Naive thymus-derived CD4-positive, alpha-beta T cell (primary cell): ENCODE data around the gene RAPGEF4. TPM values are rescaled to one million over a fixed set of nuclear protein-coding genes. Genes with fewer than 3 reads are reported as not detected.

Source experiments
- ATAC-seq: fragments of 150-1000 bp; cut with Tn5 transposase; 2 replicates; pipeline ENCODE4 v1.10.0; 2021; ENCODE audit warnings: mild to moderate bottlenecking, moderate library complexity
- CTCF ChIA-PET: fragments of 350-600 bp; sonication (Branson Sonifier 250); formaldehyde crosslinking; loops from one replicate; lab custom pipeline; 2021; ENCODE audit warnings: antibody characterized with exemption; lab: Charles Lee
- POLR2A ChIA-PET: fragments of 350-600 bp; sonication (Branson Sonifier 250); formaldehyde crosslinking; loops from one replicate; lab custom pipeline; 2021; ENCODE audit warnings: antibody characterized with exemption, inconsistent platforms; lab: Charles Lee
- DNase-seq, 9 donors: peaks; one replicate each; pipeline versions ENCODE4 v3.0.0 to v3.0.0-alpha.2; 2020 to 2022; ENCODE audit warnings: mixed read lengths in 1 of 9
- H3K27ac ChIP-seq: one replicate; pipeline ENCODE4 v1.7.0; 2013; ENCODE audit warnings: mild to moderate bottlenecking, low read depth, low read length, moderate library complexity
- H3K27me3 ChIP-seq, 2 donors: one replicate each; pipeline ENCODE4 v1.7.0; 2013; ENCODE audit warnings: low read length in 2 of 2, mild to moderate bottlenecking in 2 of 2, moderate library complexity in 2 of 2; ENCODE audit not compliant: control insufficient read depth in 2 of 2, insufficient read depth in 2 of 2
- H3K36me3 ChIP-seq, 3 experiments: 1 replicate in 2 of 3; 2 replicates in 1 of 3; pipeline ENCODE4 v1.7.0; 2013; ENCODE audit warnings: low read length in 3 of 3, mild to moderate bottlenecking in 3 of 3, moderate library complexity in 1 of 3; ENCODE audit not compliant: insufficient read depth in 3 of 3, control insufficient read depth in 2 of 3
- H3K4me1 ChIP-seq, 2 donors: one replicate each; pipeline ENCODE4 v1.7.0; 2013; ENCODE audit warnings: low read length in 2 of 2, mild to moderate bottlenecking in 2 of 2, moderate library complexity in 1 of 2; ENCODE audit not compliant: control insufficient read depth in 2 of 2, insufficient read depth in 2 of 2
- H3K4me3 ChIP-seq: 2 replicates; pipeline ENCODE4 v1.7.0; 2013; ENCODE audit warnings: mild to moderate bottlenecking, low read length
- H3K9me3 ChIP-seq, 3 experiments: 1 replicate in 2 of 3; 2 replicates in 1 of 3; pipeline ENCODE4 v1.7.0; 2013; ENCODE audit warnings: low read length in 3 of 3; ENCODE audit not compliant: control insufficient read depth in 2 of 3
- H3K27ac Mint-ChIP-seq, 9 donors: one replicate each; pipeline ENCODE4 v1.8.0; 2020 to 2022; ENCODE audit warnings: mixed read lengths in 9 of 9, mild to moderate bottlenecking in 8 of 9, moderate library complexity in 5 of 9, inconsistent platforms in 2 of 9
- H3K27me3 Mint-ChIP-seq, 5 donors: one replicate each; pipeline ENCODE4 v1.8.0; 2021 to 2022; ENCODE audit warnings: mixed read lengths in 5 of 5, mild to moderate bottlenecking in 1 of 5
- H3K36me3 Mint-ChIP-seq, 5 donors: one replicate each; pipeline ENCODE4 v1.8.0; 2020 to 2022; ENCODE audit warnings: mixed read lengths in 5 of 5, mild to moderate bottlenecking in 3 of 5, inconsistent platforms in 1 of 5
- H3K4me1 Mint-ChIP-seq, 7 donors: one replicate each; pipeline ENCODE4 v1.8.0; 2020 to 2022; ENCODE audit warnings: mixed read lengths in 7 of 7, mild to moderate bottlenecking in 3 of 7, inconsistent platforms in 1 of 7
- H3K4me3 Mint-ChIP-seq, 10 donors: one replicate each; pipeline ENCODE4 v1.8.0; 2020 to 2022; ENCODE audit warnings: mild to moderate bottlenecking in 10 of 10, mixed read lengths in 10 of 10, moderate library complexity in 6 of 10, inconsistent platforms in 2 of 10
- H3K9me3 Mint-ChIP-seq, 11 donors: one replicate each; pipeline ENCODE4 v1.8.0; 2020 to 2022; ENCODE audit warnings: mixed read lengths in 11 of 11, mild to moderate bottlenecking in 4 of 11, inconsistent platforms in 1 of 11, moderate library complexity in 1 of 11
- intact Hi-C, 2 donors: fragments of 100-400 bp; cut with micrococcal nuclease; formaldehyde crosslinking; loops; one replicate each; pipeline ENCODE4 v1.15.1; 2023
- polyA plus RNA-seq, 2 donors: library from polyadenylated mRNA; unstranded; fragments of 300-500 nt; fragmentation: Illumina TruSeq; gene quantifications; one replicate each; pipeline ENCODE4 v1.2.3, GENCODE V29; 2021
- total RNA-seq, 6 experiments: library from RNA in 5 of 6; stranded (reverse) in 5 of 6; gene quantifications; 1 replicate in 5 of 6; 2 replicates in 1 of 6; pipeline ENCODE4 v1.2.3 and lab custom pipeline; 2021 to 2026

Gene RAPGEF4
- total and polyA plus RNA-seq, 7 experiments from 2014 or later: 0.39 to 2.5 (median 1.4) TPM; not detected in 2

GRCh38 chr2:172914341-172915008, 178.8 kb downstream of the RAPGEF4 start:
- intact Hi-C loops: loop anchor here in 1 of 2 donors (5.0 kb wide), 1 partner anchor 47 kb away; no protein-coding TSS in a partner anchor
- Histone ChIP-seq H3K27ac (no peak overlapping the region), H3K4me1 (no peaks in the 10 kb centered on the region), H3K4me3 (no peak overlapping the region), H3K27me3 (no peaks in the 10 kb centered on the region), H3K9me3 (no peaks in the 10 kb centered on the region), H3K36me3 (no peaks in the 10 kb centered on the region)
- Mint-ChIP-seq H3K36me3 (no peaks in the 10 kb centered on the region), H3K27ac (peak overlapping the region in 1 of 9 donors; percentile 12), H3K27me3 (peaks cover 0 to 15% (median 1%) of the 10 kb centered on the region in 5 donors), H3K9me3 (no peaks in the 10 kb centered on the region), H3K4me3 (no peak overlapping the region), H3K4me1 (peaks cover 0 to 44% (median 26%) of the 10 kb centered on the region in 7 donors)
- POLR2A ChIA-PET: no interaction called here
- ATAC-seq: no peak
- DNase-seq: no peak
- CTCF ChIA-PET: no interaction called here

- Histone ChIP-seq H3K4me3 (no peak overlapping the region), H3K4me1 (no peaks in the 10 kb centered on the region), H3K27ac (no peak overlapping the region), H3K9me3 (no peaks in the 10 kb centered on the region), H3K36me3 (no peaks in the 10 kb centered on the region), H3K27me3 (no peaks in the 10 kb centered on the region)
- no peaks in the 10 kb centered on the region for H3K36me3 Mint-ChIP-seq
- no peak overlapping the region for H3K4me3 Mint-ChIP-seq
- ATAC-seq: no peak
- H3K9me3 Mint-ChIP-seq: no peaks in the 10 kb centered on the region
- POLR2A ChIA-PET: no interaction called here
- H3K27ac Mint-ChIP-seq: no peak overlapping the region
- H3K4me1 Mint-ChIP-seq: peaks cover 0 to 24% (median 18%) of the 10 kb centered on the region in 7 donors
- H3K27me3 Mint-ChIP-seq: peaks cover 0 to 20% (median 6%) of the 10 kb centered on the region in 5 donors
- no peak for DNase-seq
- CTCF ChIA-PET: interaction anchor here (1.8 kb wide), 1 partner anchor 14 kb away, joined by 5 read pairs; no protein-coding TSS in a partner anchor
- intact Hi-C loops: no loop called here
These were observed 182.1 kb downstream of the RAPGEF4 start for GRCh38 chr2:172917716-172918115.

DNA sequence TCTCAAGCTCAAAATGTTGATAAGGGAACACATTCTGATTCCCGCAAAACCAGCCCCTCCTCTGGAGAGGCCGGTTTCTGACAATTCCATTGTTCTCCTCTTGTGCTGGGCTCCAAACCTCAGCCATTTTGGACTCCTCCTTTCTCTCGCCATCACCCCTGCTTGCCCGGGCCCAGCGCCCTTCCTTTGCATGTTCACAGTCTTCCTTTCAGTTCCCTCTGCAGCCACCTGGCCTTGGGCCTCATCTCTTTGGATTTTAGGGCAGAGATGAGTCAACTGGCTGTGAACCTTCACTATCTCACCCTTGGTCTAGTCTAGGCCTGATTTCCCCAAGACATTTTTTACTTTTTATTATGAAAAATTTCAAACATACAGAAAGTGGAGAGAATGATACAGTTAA, 184.1 kb downstream of the RAPGEF4 start:
- ATAC-seq (no peak), DNase-seq (no peak)
- no peaks in the 10 kb centered on the region for H3K9me3 Mint-ChIP-seq
- POLR2A ChIA-PET: no interaction called here
- H3K27me3 ChIP-seq: no peaks in the 10 kb centered on the region
- H3K4me1 Mint-ChIP-seq: peaks cover 0 to 11% (median under 1%) of the 10 kb centered on the region in 7 donors
- no peak overlapping the region for H3K27ac Mint-ChIP-seq
- H3K4me3 ChIP-seq: no peak overlapping the region
- no peak overlapping the region for H3K4me3 Mint-ChIP-seq
- H3K4me1 ChIP-seq: no peaks in the 10 kb centered on the region
- no peaks in the 10 kb centered on the region for H3K9me3 ChIP-seq
- intact Hi-C loops: no loop called here
- no peak overlapping the region for H3K27ac ChIP-seq
- H3K27me3 Mint-ChIP-seq: peaks cover 0 to 15% (median 7%) of the 10 kb centered on the region in 5 donors
- H3K36me3 Mint-ChIP-seq: no peaks in the 10 kb centered on the region
- H3K36me3 ChIP-seq: no peaks in the 10 kb centered on the region
- CTCF ChIA-PET: no interaction called here

- Mint-ChIP-seq H3K27me3 (peaks cover 4 to 18% (median 10%) of the 10 kb centered on the region in 5 donors), H3K4me1 (peaks cover 0 to 11% (median 0%) of the 10 kb centered on the region in 7 donors), H3K9me3 (no peaks in the 10 kb centered on the region), H3K4me3 (no peak overlapping the region), H3K27ac (no peak overlapping the region), H3K36me3 (no peaks in the 10 kb centered on the region)
- Histone ChIP-seq H3K27ac (no peak overlapping the region), H3K4me3 (no peak overlapping the region), H3K27me3 (no peaks in the 10 kb centered on the region), H3K36me3 (no peaks in the 10 kb centered on the region), H3K9me3 (no peaks in the 10 kb centered on the region), H3K4me1 (no peaks in the 10 kb centered on the region)
- CTCF ChIA-PET: interaction anchor here (0.7 to 2.3 kb wide), 2 partner anchors 10 to 47 kb away, joined by 3 to 14 read pairs; no protein-coding TSS in a partner anchor
- intact Hi-C loops: no loop called here
- no peak for ATAC-seq
- POLR2A ChIA-PET: no interaction called here
- no peak for DNase-seq
These were observed 186.0 kb downstream of the RAPGEF4 start for GRCh38 chr2:172921532-172922236.

- Histone ChIP-seq H3K27me3 (no peaks in the 10 kb centered on the region), H3K4me3 (no peak overlapping the region), H3K9me3 (no peaks in the 10 kb centered on the region), H3K27ac (no peak overlapping the region), H3K4me1 (no peaks in the 10 kb centered on the region), H3K36me3 (no peaks in the 10 kb centered on the region)
- no peak for ATAC-seq
- CTCF ChIA-PET: interaction anchor here (0.7 to 2.3 kb wide), 2 partner anchors 9 to 47 kb away, joined by 3 to 14 read pairs; no protein-coding TSS in a partner anchor
- Mint-ChIP-seq H3K36me3 (no peaks in the 10 kb centered on the region), H3K27ac (no peak overlapping the region), H3K4me3 (no peak overlapping the region), H3K9me3 (no peaks in the 10 kb centered on the region), H3K4me1 (peaks cover 0 to 11% (median 0%) of the 10 kb centered on the region in 7 donors), H3K27me3 (peaks cover 4 to 18% (median 10%) of the 10 kb centered on the region in 5 donors)
- POLR2A ChIA-PET: no interaction called here
- intact Hi-C loops: no loop called here
- DNase-seq: no peak
These were observed 186.7 kb downstream of the RAPGEF4 start for GRCh38 chr2:172922306-172922705.

DNA sequence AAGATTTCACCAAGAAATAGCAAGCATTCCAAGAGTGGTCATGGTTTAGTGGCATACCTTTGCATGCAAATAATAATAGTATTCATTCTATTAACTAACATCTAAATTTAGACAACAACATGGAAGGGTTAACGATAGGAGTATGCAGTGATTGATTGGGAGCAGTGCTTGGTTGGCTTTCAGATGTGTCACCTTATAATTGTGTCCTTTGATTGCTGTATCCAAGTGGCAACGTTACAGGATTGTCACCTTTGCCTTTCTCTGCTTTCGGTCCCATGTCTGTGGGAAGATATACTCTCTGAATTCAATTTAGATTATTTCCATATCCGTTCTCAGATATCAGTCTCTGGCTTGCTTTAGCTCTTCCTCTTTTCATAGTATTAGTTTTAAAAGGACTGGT, 187.2 kb downstream of the RAPGEF4 start:
- Mint-ChIP-seq H3K4me3 (no peak overlapping the region), H3K27ac (no peak overlapping the region), H3K27me3 (peaks cover 4 to 18% (median 10%) of the 10 kb centered on the region in 5 donors), H3K36me3 (no peaks in the 10 kb centered on the region), H3K4me1 (peaks cover 0 to 11% (median 0%) of the 10 kb centered on the region in 7 donors), H3K9me3 (no peaks in the 10 kb centered on the region)
- ChIA-PET CTCF (interaction anchor here (1.8 kb wide), 1 partner anchor 10 kb away, joined by 9 read pairs; no protein-coding TSS in a partner anchor), POLR2A (no interaction called here)
- DNase-seq (no peak), ATAC-seq (no peak)
- H3K27ac ChIP-seq: no peak overlapping the region
- H3K4me1 ChIP-seq: no peaks in the 10 kb centered on the region
- no peaks in the 10 kb centered on the region for H3K27me3 ChIP-seq
- H3K4me3 ChIP-seq: no peak overlapping the region
- no peaks in the 10 kb centered on the region for H3K9me3 ChIP-seq
- H3K36me3 ChIP-seq: no peaks in the 10 kb centered on the region
- intact Hi-C loops: no loop called here
